GM23338 (cell line): ENCODE results near the gene HECTD3. TPM values are rescaled to one million over a fixed set of nuclear protein-coding genes. Genes with fewer than 3 reads are reported as not detected.

ENCODE experiments used
- ATAC-seq: fragments of 200-7000 bp; cut with Tn5 transposase; 3 replicates; pipeline ENCODE4 v1.9.1; 2020
- DNase-seq: peaks from one replicate; pipeline ENCODE4 v3.0.0-alpha.2; 2015; ENCODE audit warnings: low spot score
- H2AFZ ChIP-seq: fragments of 200-600 bp; sonication (generic); 2 replicates; pipeline ENCODE4 v1.8.0; 2016; ENCODE audit warnings: antibody characterized with exemption, mild to moderate bottlenecking, moderate library complexity
- H3F3A ChIP-seq: fragments of 200-600 bp; sonication (generic); replicated peaks from 2 replicates; pipeline ENCODE4 v1.8.0; 2017; ENCODE audit warnings: antibody characterized with exemption, mixed run types, low read depth
- H3K27ac ChIP-seq: fragments of 200-600 bp; sonication (generic); 2 replicates; pipeline ENCODE4 v1.6.1; 2016; ENCODE audit warnings: low read depth
- H3K27me3 ChIP-seq: fragments of 200-600 bp; sonication (generic); 2 replicates; pipeline ENCODE4 v1.8.0; 2016; ENCODE audit warnings: mild to moderate bottlenecking, mixed run types, moderate library complexity; ENCODE audit not compliant: insufficient read depth
- H3K36me3 ChIP-seq: fragments of 200-600 bp; sonication (generic); 2 replicates; pipeline ENCODE4 v1.8.0; 2016; ENCODE audit warnings: mild to moderate bottlenecking; ENCODE audit not compliant: insufficient read depth
- H3K4me1 ChIP-seq: fragments of 200-600 bp; sonication (generic); 2 replicates; pipeline ENCODE4 v1.8.0; 2016; ENCODE audit warnings: mild to moderate bottlenecking, moderate library complexity; ENCODE audit not compliant: insufficient read depth
- H3K4me2 ChIP-seq: fragments of 200-600 bp; sonication (generic); 2 replicates; pipeline ENCODE4 v1.7.1; 2017; ENCODE audit warnings: mixed run types
- H3K4me3 ChIP-seq: fragments of 200-600 bp; sonication (generic); 2 replicates; pipeline ENCODE4 v1.6.1; 2016; ENCODE audit warnings: mixed run types
- H3K79me2 ChIP-seq: fragments of 200-600 bp; sonication (generic); replicated peaks from 2 replicates; pipeline ENCODE4 v1.8.0; 2017; ENCODE audit warnings: mild to moderate bottlenecking; ENCODE audit not compliant: insufficient read depth
- H3K9me2 ChIP-seq: fragments of 200-600 bp; sonication (generic); 2 replicates; pipeline ENCODE4 v1.8.0; 2017; ENCODE audit not compliant: insufficient read depth
- H4K20me1 ChIP-seq: fragments of 200-600 bp; sonication (generic); replicated peaks from 2 replicates; pipeline ENCODE4 v1.8.0; 2017; ENCODE audit warnings: mild to moderate bottlenecking; ENCODE audit not compliant: insufficient read depth
- H3K27ac Mint-ChIP-seq: 2 replicates; pipeline ENCODE4 v1.8.0; 2020; ENCODE audit warnings: inconsistent platforms, mild to moderate bottlenecking, moderate library complexity, mixed read lengths
- H3K27me3 Mint-ChIP-seq: 3 replicates; pipeline ENCODE4 v1.8.0; 2022; ENCODE audit warnings: low read depth, mild to moderate bottlenecking, moderate library complexity, mixed read lengths, inconsistent platforms; ENCODE audit not compliant: insufficient read depth, poor library complexity
- H3K36me3 Mint-ChIP-seq: 3 replicates; pipeline ENCODE4 v1.8.0; 2021; ENCODE audit warnings: low read depth, mild to moderate bottlenecking, inconsistent platforms, moderate library complexity, mixed read lengths
- H3K4me1 Mint-ChIP-seq: 3 replicates; pipeline ENCODE4 v1.8.0; 2020; ENCODE audit warnings: mild to moderate bottlenecking, inconsistent platforms, mixed read lengths
- H3K4me3 Mint-ChIP-seq: 3 replicates; pipeline ENCODE4 v1.8.0; 2021; ENCODE audit warnings: moderate library complexity, mild to moderate bottlenecking, inconsistent platforms, mixed read lengths
- H3K9me3 Mint-ChIP-seq: 3 replicates; pipeline ENCODE4 v1.8.0; 2020; ENCODE audit warnings: moderate library complexity, mild to moderate bottlenecking, inconsistent platforms, mixed read lengths
- EZH2 ChIP-seq: fragments of 200-600 bp; sonication (generic); IDR thresholded peaks from one replicate; pipeline ENCODE4 v1.8.0; 2017; ENCODE audit warnings: antibody characterized with exemption, mild to moderate bottlenecking, low read depth; ENCODE audit not compliant: unreplicated experiment
- JUNB ChIP-seq: IDR thresholded peaks from one replicate; pipeline ENCODE4 v1.6.1; 2016; ENCODE audit warnings: antibody characterized with exemption; ENCODE audit not compliant: unreplicated experiment
- NANOG ChIP-seq: IDR thresholded peaks from 2 replicates; pipeline ENCODE4 v1.6.1; 2016; ENCODE audit warnings: antibody characterized with exemption, borderline replicate concordance
- POLR2AphosphoS5 ChIP-seq: IDR thresholded peaks from 2 replicates; pipeline ENCODE4 v1.6.1; 2016; ENCODE audit warnings: antibody characterized with exemption, low read depth
- STAT1 ChIP-seq: IDR thresholded peaks from one replicate; pipeline ENCODE4 v1.6.1; 2016; ENCODE audit warnings: antibody characterized with exemption; ENCODE audit not compliant: unreplicated experiment
- ZNF331 ChIP-seq: fragments of 250-450 bp; sonication (Bioruptor Pico); IDR thresholded peaks from 2 replicates; pipeline ENCODE4 v1.5.0; 2020; ENCODE audit warnings: low read depth, mild to moderate bottlenecking, moderate library complexity
- polyA plus RNA-seq: library from polyadenylated mRNA; unstranded; fragments of >200 nt; fragmentation: Nextera tagmentation; extraction: Ambion mirVana; gene quantifications from 2 replicates; pipeline ENCODE4 v1.2.1, GENCODE V29; 2016
- total RNA-seq: library from RNA; depleted of rRNA; stranded (reverse); fragments of >200 nt; shearing (Covaris generic); gene quantifications from 2 replicates; pipeline ENCODE4 v1.2.3, GENCODE V29; 2014
- TF ChIP-seq, protein P1 (sequence below), 2 experiments: fragments of 200-600 bp in 1 of 2; sonication (generic) in 1 of 2; conservative IDR thresholded peaks; 2 replicates each; pipeline versions ENCODE4 v1.5.1 to v1.6.1; 2016 to 2017; ENCODE audit warnings: antibody characterized with exemption in 2 of 2, low read depth in 2 of 2, mild to moderate bottlenecking in 2 of 2, moderate library complexity in 1 of 2
- TF ChIP-seq, protein P2 (sequence below): IDR thresholded peaks from 2 replicates; pipeline ENCODE4 v1.6.1; 2016; ENCODE audit warnings: antibody characterized with exemption

HECTD3 gene
- total and polyA plus RNA-seq, 2 experiments from 2014 or later = 13.1 to 31.4 TPM

GRCh38 chr1:44976252-44976651 is 34.9 kb downstream of the HECTD3 start:
- H3K27ac ChIP-seq = no peak overlapping the region
- Mint-ChIP-seq H3K27me3 (no peaks in the 10 kb centered on the region), H3K9me3 (peaks cover 5% of the 10 kb centered on the region; the same call in 1 of the 3 replicates), H3K27ac (no peak overlapping the region), H3K4me3 (no peak overlapping the region), H3K4me1 (no peaks in the 10 kb centered on the region), H3K36me3 (peaks cover 46% of the 10 kb centered on the region)
- no peak for DNase-seq
- no peak overlapping the region for H3K4me2 ChIP-seq
- no peak overlapping the region for H3K4me3 ChIP-seq
- H3K36me3 ChIP-seq = peaks cover 9% of the 10 kb centered on the region
- no peaks in the 10 kb centered on the region for H3K9me2 ChIP-seq
- TF ChIP-seq STAT1 = no peak
- TF ChIP-seq JUNB = no peak
- H3K79me2 ChIP-seq = no peaks in the 10 kb centered on the region
- H4K20me1 ChIP-seq = no peaks in the 10 kb centered on the region; the same call in none of the 2 replicates
- no peak overlapping the region for H2AFZ ChIP-seq
- no peaks in the 10 kb centered on the region for H3K27me3 ChIP-seq
- no peaks in the 10 kb centered on the region for H3K4me1 ChIP-seq
- H3F3A ChIP-seq = no peaks in the 10 kb centered on the region
- ATAC-seq = no peak

DNA sequence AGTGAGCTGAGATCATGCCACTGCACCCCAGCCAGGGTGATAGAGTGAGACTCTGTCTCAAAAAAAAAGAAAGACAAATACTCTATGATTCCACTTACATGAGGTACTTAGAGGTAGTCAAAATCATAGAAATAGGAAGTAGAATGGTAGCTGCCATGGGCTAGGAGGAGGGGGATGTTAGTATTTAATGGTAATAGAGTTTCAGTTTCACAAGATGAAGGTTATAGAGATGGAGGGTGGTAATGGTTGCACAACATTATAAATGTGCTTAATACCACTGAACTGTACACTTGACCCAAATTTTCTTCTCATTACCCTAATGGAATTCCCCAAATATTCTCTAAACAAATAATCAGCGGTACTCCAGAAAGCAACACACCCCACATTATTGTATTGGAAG is 37.5 kb downstream of the HECTD3 start:
- DNase-seq = no peak
- H3K4me3 ChIP-seq = no peak overlapping the region
- ATAC-seq = no peak
- no peak overlapping the region for H3K27ac Mint-ChIP-seq
- no peak for TF ChIP-seq ZNF331 (CRISPR knock-in tag)
- no peaks in the 10 kb centered on the region for H3K79me2 ChIP-seq
- H3F3A ChIP-seq = no peaks in the 10 kb centered on the region
- H2AFZ ChIP-seq = no peak overlapping the region
- H4K20me1 ChIP-seq = no peaks in the 10 kb centered on the region; the same call in 1 of the 2 replicates
- H3K27me3 Mint-ChIP-seq = no peaks in the 10 kb centered on the region
- no peak overlapping the region for H3K27ac ChIP-seq
- H3K4me1 ChIP-seq = no peaks in the 10 kb centered on the region
- H3K4me2 ChIP-seq = no peak overlapping the region
- H3K36me3 ChIP-seq = peaks cover 14% of the 10 kb centered on the region; the same call in 1 of the 2 replicates
- H3K36me3 Mint-ChIP-seq = peaks cover 35% of the 10 kb centered on the region
- no peaks in the 10 kb centered on the region for H3K27me3 ChIP-seq
- no peaks in the 10 kb centered on the region for H3K9me2 ChIP-seq
- no peak overlapping the region for H3K4me3 Mint-ChIP-seq
- peaks cover 5% of the 10 kb centered on the region; the same call in 1 of the 3 replicates for H3K9me3 Mint-ChIP-seq
- H3K4me1 Mint-ChIP-seq = no peaks in the 10 kb centered on the region

GRCh38 chr1:44970317-44970716 is 40.8 kb downstream of the HECTD3 start:
- Histone ChIP-seq H3K79me2 (no peaks in the 10 kb centered on the region), H2AFZ (no peak overlapping the region)
- H3K4me3 Mint-ChIP-seq = no peak overlapping the region

More at GRCh38 chr1:44970317-44970716, 40.8 kb downstream of the HECTD3 start:
- ATAC-seq (no peak), DNase-seq (no peak)
- Histone ChIP-seq H3F3A (no peaks in the 10 kb centered on the region), H3K27me3 (no peaks in the 10 kb centered on the region), H4K20me1 (no peaks in the 10 kb centered on the region; the same call in 1 of the 2 replicates), H3K4me1 (no peaks in the 10 kb centered on the region), H3K27ac (no peak overlapping the region), H3K4me2 (no peak overlapping the region), H3K4me3 (no peak overlapping the region), H3K36me3 (peaks cover 4% of the 10 kb centered on the region; the same call in 1 of the 2 replicates), H3K9me2 (no peaks in the 10 kb centered on the region)
- Mint-ChIP-seq H3K27me3 (no peaks in the 10 kb centered on the region), H3K4me1 (no peaks in the 10 kb centered on the region), H3K36me3 (peaks cover 4% of the 10 kb centered on the region; the same call in 1 of the 3 replicates), H3K27ac (no peak overlapping the region; the same call in 1 of the 2 replicates), H3K9me3 (no peaks in the 10 kb centered on the region)
- TF ChIP-seq, protein P1, sequence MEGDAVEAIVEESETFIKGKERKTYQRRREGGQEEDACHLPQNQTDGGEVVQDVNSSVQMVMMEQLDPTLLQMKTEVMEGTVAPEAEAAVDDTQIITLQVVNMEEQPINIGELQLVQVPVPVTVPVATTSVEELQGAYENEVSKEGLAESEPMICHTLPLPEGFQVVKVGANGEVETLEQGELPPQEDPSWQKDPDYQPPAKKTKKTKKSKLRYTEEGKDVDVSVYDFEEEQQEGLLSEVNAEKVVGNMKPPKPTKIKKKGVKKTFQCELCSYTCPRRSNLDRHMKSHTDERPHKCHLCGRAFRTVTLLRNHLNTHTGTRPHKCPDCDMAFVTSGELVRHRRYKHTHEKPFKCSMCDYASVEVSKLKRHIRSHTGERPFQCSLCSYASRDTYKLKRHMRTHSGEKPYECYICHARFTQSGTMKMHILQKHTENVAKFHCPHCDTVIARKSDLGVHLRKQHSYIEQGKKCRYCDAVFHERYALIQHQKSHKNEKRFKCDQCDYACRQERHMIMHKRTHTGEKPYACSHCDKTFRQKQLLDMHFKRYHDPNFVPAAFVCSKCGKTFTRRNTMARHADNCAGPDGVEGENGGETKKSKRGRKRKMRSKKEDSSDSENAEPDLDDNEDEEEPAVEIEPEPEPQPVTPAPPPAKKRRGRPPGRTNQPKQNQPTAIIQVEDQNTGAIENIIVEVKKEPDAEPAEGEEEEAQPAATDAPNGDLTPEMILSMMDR (conservative IDR thresholded peaks at IDR 0.05; ENCODE audit: low read depth in 2 of 2) = no peak
- no peak for TF ChIP-seq NANOG
- no peak for TF ChIP-seq POLR2AphosphoS5
- TF ChIP-seq, protein P2, sequence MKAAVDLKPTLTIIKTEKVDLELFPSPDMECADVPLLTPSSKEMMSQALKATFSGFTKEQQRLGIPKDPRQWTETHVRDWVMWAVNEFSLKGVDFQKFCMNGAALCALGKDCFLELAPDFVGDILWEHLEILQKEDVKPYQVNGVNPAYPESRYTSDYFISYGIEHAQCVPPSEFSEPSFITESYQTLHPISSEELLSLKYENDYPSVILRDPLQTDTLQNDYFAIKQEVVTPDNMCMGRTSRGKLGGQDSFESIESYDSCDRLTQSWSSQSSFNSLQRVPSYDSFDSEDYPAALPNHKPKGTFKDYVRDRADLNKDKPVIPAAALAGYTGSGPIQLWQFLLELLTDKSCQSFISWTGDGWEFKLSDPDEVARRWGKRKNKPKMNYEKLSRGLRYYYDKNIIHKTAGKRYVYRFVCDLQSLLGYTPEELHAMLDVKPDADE = no peak
- TF ChIP-seq EZH2 = no peak
- TF ChIP-seq ZNF331 (CRISPR knock-in tag) = no peak
